ENCODE data around the gene FRY. TPM values are rescaled to one million over a fixed set of nuclear protein-coding genes. Genes with fewer than 3 reads are reported as not detected.

Gene FRY
- total RNA-seq, 2 donors from 2014 or later, result 122 to 165 TPM

DNA sequence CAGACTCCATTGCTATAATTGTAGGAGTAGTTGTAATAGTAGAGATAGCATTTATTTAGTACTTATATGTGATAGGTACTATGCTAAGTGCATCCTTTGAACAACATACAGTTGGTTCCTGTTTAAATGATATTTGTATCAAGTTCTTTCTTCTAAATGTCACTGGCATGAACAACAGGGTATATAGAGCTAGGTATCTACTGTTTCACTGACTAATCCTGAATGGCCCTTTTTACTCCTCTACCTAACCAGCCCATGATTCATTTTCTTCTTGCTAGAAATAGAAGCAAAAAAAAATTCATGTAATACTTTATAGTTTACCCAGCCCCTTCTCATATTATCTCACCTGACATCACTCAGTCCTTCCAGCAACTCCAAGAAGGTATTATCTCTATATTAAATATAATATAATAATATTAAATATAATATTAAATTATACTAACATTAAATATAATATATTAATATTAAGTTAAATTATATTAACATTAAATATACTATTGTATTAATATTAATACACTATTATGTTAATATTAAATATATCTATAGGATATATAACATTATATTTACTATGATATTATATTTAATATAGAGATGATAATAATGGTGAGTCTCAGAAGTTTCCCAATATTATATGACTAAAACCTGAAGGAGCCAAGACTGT is 74.2 kb downstream of the FRY start:
- no peak for DNase-seq (ENCODE audit: low spot score)
- Histone ChIP-seq H3K27ac (no peak overlapping the region), H3K36me3 (no peaks in the 10 kb centered on the region), H3K9me3 (no peaks in the 10 kb centered on the region), H3K4me3 (no peak overlapping the region), H3K4me1 (ENCODE audit: control insufficient read depth in 1 of 2, low read depth in 2 of 2) (no peaks in the 10 kb centered on the region), H3K27me3 (replicated peaks; ENCODE audit: insufficient read depth) (no peaks in the 10 kb centered on the region)
- no peak for ATAC-seq (ENCODE audit: insufficient number of reproducible peaks, low FRiP score, low read depth)
- TF ChIP-seq, protein P1, sequence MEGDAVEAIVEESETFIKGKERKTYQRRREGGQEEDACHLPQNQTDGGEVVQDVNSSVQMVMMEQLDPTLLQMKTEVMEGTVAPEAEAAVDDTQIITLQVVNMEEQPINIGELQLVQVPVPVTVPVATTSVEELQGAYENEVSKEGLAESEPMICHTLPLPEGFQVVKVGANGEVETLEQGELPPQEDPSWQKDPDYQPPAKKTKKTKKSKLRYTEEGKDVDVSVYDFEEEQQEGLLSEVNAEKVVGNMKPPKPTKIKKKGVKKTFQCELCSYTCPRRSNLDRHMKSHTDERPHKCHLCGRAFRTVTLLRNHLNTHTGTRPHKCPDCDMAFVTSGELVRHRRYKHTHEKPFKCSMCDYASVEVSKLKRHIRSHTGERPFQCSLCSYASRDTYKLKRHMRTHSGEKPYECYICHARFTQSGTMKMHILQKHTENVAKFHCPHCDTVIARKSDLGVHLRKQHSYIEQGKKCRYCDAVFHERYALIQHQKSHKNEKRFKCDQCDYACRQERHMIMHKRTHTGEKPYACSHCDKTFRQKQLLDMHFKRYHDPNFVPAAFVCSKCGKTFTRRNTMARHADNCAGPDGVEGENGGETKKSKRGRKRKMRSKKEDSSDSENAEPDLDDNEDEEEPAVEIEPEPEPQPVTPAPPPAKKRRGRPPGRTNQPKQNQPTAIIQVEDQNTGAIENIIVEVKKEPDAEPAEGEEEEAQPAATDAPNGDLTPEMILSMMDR (IDR thresholded peaks at IDR 0.05), result no peak

DNA sequence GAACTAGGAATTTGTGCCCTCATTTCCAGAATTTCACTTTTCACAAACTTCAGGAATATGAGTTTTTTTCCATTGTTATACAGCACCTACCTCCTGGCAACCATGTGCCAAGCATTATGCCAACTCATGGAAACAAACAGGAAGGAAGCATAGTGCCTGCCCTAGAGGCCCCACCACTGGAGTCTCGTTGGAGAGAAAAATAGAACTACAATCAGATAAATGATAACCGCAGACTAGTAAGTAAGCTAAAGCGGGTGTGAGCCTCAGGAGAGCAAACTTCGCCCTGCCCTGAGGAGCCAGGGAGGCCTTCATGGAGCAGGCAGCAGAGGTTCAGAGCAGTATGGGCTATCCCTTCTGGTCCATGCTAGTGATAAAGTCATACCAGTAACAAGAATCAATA is 75.9 kb downstream of the FRY start:
- H3K27me3 ChIP-seq (replicated peaks; ENCODE audit: insufficient read depth), result no peaks in the 10 kb centered on the region
- no peaks in the 10 kb centered on the region for H3K9me3 ChIP-seq
- no peak for ATAC-seq (ENCODE audit: insufficient number of reproducible peaks, low FRiP score, low read depth)
- no peak for DNase-seq (ENCODE audit: low spot score)
- peaks cover 0 to 8% of the 10 kb centered on the region in 2 donors for H3K4me1 ChIP-seq (ENCODE audit: control insufficient read depth in 1 of 2, low read depth in 2 of 2)
- no peaks in the 10 kb centered on the region for H3K36me3 ChIP-seq
- no peak overlapping the region for H3K4me3 ChIP-seq
- no peak overlapping the region for H3K27ac ChIP-seq
- TF ChIP-seq, protein P1 (IDR thresholded peaks at IDR 0.05), result no peak

DNA sequence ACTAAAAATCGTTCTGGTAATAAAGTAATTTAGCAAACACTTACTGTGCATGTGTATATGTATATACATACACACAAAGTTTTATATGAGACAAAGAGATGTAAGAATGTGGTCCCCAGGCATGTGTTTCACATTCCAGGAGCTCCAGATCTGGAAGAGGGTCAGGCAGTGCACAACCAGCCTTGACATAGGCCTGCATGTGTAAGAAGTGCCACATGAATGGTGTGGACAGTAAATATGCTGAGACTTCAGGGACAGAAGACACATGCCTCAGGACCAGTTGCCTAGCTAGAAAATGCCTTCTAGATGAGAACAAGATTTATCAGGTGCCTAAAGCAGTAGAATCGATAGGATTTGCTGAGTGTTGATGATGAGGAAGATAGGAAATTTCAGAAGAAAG is 76.4 kb downstream of the FRY start:
- H3K4me3 ChIP-seq, result no peak overlapping the region
- H3K27ac ChIP-seq, result no peak overlapping the region
- no peak for ATAC-seq (ENCODE audit: insufficient number of reproducible peaks, low FRiP score, low read depth)
- TF ChIP-seq, protein P1 (IDR thresholded peaks at IDR 0.05), result no peak
- H3K36me3 ChIP-seq, result no peaks in the 10 kb centered on the region
- H3K27me3 ChIP-seq (replicated peaks; ENCODE audit: insufficient read depth), result no peaks in the 10 kb centered on the region
- no peak for DNase-seq (ENCODE audit: low spot score)
- peaks cover 0 to 8% of the 10 kb centered on the region in 2 donors for H3K4me1 ChIP-seq (ENCODE audit: control insufficient read depth in 1 of 2, low read depth in 2 of 2)
- H3K9me3 ChIP-seq, result no peaks in the 10 kb centered on the region

DNA sequence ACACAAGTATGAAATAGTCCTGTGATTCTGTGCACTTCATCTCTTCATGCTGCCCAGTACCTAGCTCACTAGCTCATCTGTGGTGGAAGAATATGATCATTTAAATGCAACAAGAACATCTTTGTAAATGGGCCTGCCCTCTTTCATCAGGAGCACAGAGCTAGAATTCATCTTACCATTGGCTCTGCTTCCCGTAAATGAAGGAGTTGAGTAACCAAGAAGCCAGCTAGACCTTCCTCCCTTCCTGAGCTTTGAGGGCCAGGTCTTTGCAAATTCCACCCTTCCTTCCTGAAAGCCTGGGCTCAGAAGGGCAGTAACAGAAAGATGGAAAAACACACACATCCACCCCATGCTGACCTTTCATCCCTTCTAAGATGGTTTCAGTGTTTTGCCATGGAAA is 82.0 kb downstream of the FRY start:
- H3K4me1 ChIP-seq (ENCODE audit: control insufficient read depth in 1 of 2, low read depth in 2 of 2), result peaks cover 21 to 50% of the 10 kb centered on the region in 2 donors
- no peaks in the 10 kb centered on the region for H3K27me3 ChIP-seq (replicated peaks; ENCODE audit: insufficient read depth)
- ATAC-seq (ENCODE audit: insufficient number of reproducible peaks, low FRiP score, low read depth), result peak; percentile 13
- DNase-seq (ENCODE audit: low spot score), result no peak
- no peaks in the 10 kb centered on the region for H3K9me3 ChIP-seq
- H3K27ac ChIP-seq, result peak overlapping the region; percentile 42 to 68
- TF ChIP-seq, protein P1 (IDR thresholded peaks at IDR 0.05), result no peak
- no peaks in the 10 kb centered on the region for H3K36me3 ChIP-seq
- H3K4me3 ChIP-seq, result no peak overlapping the region

DNA sequence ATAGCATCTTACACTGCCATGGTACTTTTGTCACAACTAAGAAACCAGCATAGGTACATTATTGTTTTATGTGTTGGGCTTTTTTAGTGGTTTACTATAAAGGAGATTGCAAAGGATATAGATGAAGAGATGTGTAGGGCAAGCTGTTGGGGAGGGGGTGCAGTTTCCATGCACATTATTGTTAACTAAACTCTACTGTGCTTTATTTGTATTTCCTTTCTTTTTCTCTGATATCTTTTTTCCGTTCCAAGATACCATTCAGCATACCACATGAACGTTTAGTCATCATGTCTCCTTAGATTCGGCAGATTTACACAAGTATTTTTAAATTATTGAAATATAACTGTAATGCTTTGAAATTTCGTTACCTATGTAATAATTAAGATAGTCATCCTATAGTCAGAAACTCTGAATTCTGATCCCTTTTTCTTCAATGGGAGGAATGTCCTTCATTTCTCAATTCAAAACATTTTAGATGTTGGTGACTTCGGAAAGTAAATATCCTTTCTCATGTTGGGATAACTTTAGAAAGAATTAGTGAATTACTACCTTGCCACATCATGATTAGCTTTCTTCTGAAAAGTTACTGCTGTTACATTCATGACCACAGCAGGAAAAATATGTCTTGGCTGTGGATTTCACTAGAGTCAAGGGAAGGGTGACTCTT is 82.8 kb downstream of the FRY start:
- ATAC-seq (ENCODE audit: insufficient number of reproducible peaks, low FRiP score, low read depth), result no peak
- H3K36me3 ChIP-seq, result no peaks in the 10 kb centered on the region
- no peaks in the 10 kb centered on the region for H3K27me3 ChIP-seq (replicated peaks; ENCODE audit: insufficient read depth)
- H3K4me1 ChIP-seq (ENCODE audit: control insufficient read depth in 1 of 2, low read depth in 2 of 2), result peaks cover 21 to 58% of the 10 kb centered on the region in 2 donors
- TF ChIP-seq, protein P1 (IDR thresholded peaks at IDR 0.05), result no peak
- DNase-seq (ENCODE audit: low spot score), result no peak
- H3K4me3 ChIP-seq, result no peak overlapping the region
- H3K27ac ChIP-seq, result peak overlapping the region; percentile 6 to 68
- H3K9me3 ChIP-seq, result no peaks in the 10 kb centered on the region
